ENCODE data around the gene ZNF148.
"Not testable (repeated sequence)": the region's sequence is repeated elsewhere in the genome, so short reads cannot be mapped to it uniquely, and the experiment has no call there.

ZNF148 gene

GRCh38 chr3:125375950-125376679 lies 990 bp upstream of the ZNF148 start:
- no peak for DNase-seq

- peak; percentile 31 for DNase-seq
These were observed 577 bp downstream of the ZNF148 start for GRCh38 chr3:125374501-125374995.

GRCh38 chr3:125367403-125368230 lies 7.5 kb downstream of the ZNF148 start:
- no peak for DNase-seq

- DNase-seq: no peak
These were observed 9.0 kb downstream of the ZNF148 start for GRCh38 chr3:125366132-125366531.

GRCh38 chr3:125359700-125360099 lies 15.4 kb downstream of the ZNF148 start:
- DNase-seq: no peak

- no peak for DNase-seq
These were observed 16.2 kb downstream of the ZNF148 start for GRCh38 chr3:125358923-125359322.

GRCh38 chr3:125357837-125358236 lies 17.3 kb downstream of the ZNF148 start:
- no peak for DNase-seq

- DNase-seq: peak; percentile 38
These were observed 18.0 kb downstream of the ZNF148 start for GRCh38 chr3:125357032-125357658.

GRCh38 chr3:125356140-125357026 lies 18.7 kb downstream of the ZNF148 start:
- no peak for DNase-seq

- DNase-seq: no peak
These were observed 21.5 kb downstream of the ZNF148 start for GRCh38 chr3:125353659-125354058.

- DNase-seq: no peak
These were observed 22.0 kb downstream of the ZNF148 start for GRCh38 chr3:125353128-125353527.

- DNase-seq: no peak
These were observed 23.2 kb downstream of the ZNF148 start for GRCh38 chr3:125351814-125352456.

- no peak for DNase-seq
These were observed 24.0 kb downstream of the ZNF148 start for GRCh38 chr3:125351152-125351551.

GRCh38 chr3:125350597-125350996 lies 24.5 kb downstream of the ZNF148 start:
- DNase-seq: no peak

GRCh38 chr3:125349556-125350165 lies 25.5 kb downstream of the ZNF148 start:
- DNase-seq: no peak

- DNase-seq: no peak
These were observed 26.1 kb downstream of the ZNF148 start for GRCh38 chr3:125349055-125349454.

- not testable (repeated sequence) for DNase-seq
These were observed 31.8 kb downstream of the ZNF148 start for GRCh38 chr3:125343367-125343766.

GRCh38 chr3:125340121-125340520 lies 35.0 kb downstream of the ZNF148 start:
- DNase-seq: no peak

GRCh38 chr3:125337506-125337905 lies 37.6 kb downstream of the ZNF148 start:
- no peak for DNase-seq

- no peak for DNase-seq
These were observed 40.2 kb downstream of the ZNF148 start for GRCh38 chr3:125334675-125335560.
